IMR-90 (cell line): ENCODE results near the gene NDRG2. TPM values are rescaled to one million over a fixed set of nuclear protein-coding genes. Genes with fewer than 3 reads are reported as not detected.
A peak's percentile ranks its signal among the peaks of the same experiment; 100 is the strongest.

Source experiments
- ATAC-seq: fragments of 200-7000 bp; cut with Tn5 transposase; 2 replicates; pipeline ENCODE4 v1.9.1; 2020; ENCODE audit warnings: low read depth, mild to moderate bottlenecking, moderate library complexity
- BruUV-seq: library from RNA; stranded (reverse); fragments of 400-500 nt; replicated peaks from 2 replicates; lab custom pipeline; 2021; lab: Mats Ljungman, UMichigan
- CTCF ChIA-PET: fragments of 300-600 bp; formaldehyde crosslinking; extraction: SDS; loops from one replicate; lab custom pipeline; 2021; ENCODE audit warnings: antibody characterized with exemption; lab: Yijun Ruan, JAX
- POLR2A ChIA-PET: fragments of 300-600 bp; sonication (Branson Sonifier 250); formaldehyde crosslinking; loops from one replicate; lab custom pipeline; 2022; ENCODE audit warnings: antibody characterized with exemption; ENCODE audit not compliant: unreplicated experiment; lab: Charles Lee
- DNase-seq: peaks from one replicate; pipeline ENCODE4 v3.0.0; 2013
- H2AFZ ChIP-seq: replicated peaks from 2 replicates; pipeline ENCODE3; 2013; ENCODE audit warnings: low read length, mild to moderate bottlenecking; ENCODE audit not compliant: poor library complexity
- H2AK5ac ChIP-seq: 2 replicates; pipeline ENCODE4 v1.6.1; 2013; ENCODE audit warnings: low read depth, low read length, inconsistent platforms
- H2AK9ac ChIP-seq: replicated peaks from 2 replicates; pipeline ENCODE3; 2013; ENCODE audit warnings: mild to moderate bottlenecking, low read depth, low read length, moderate library complexity; ENCODE audit not compliant: poor library complexity
- H2BK120ac ChIP-seq: 2 replicates; pipeline ENCODE4 v1.6.1; 2013; ENCODE audit warnings: low read depth, low read length, inconsistent platforms
- H2BK15ac ChIP-seq: 3 replicates; pipeline ENCODE4 v1.6.1; 2013; ENCODE audit warnings: low read depth, low read length, inconsistent platforms
- H2BK20ac ChIP-seq: 2 replicates; pipeline ENCODE4 v1.6.1; 2013; ENCODE audit warnings: low read depth, mild to moderate bottlenecking, inconsistent platforms, low read length, moderate library complexity
- H2BK5ac ChIP-seq: 2 replicates; pipeline ENCODE4 v1.6.1; 2013; ENCODE audit warnings: mild to moderate bottlenecking, low read depth, low read length, inconsistent platforms; ENCODE audit not compliant: poor library complexity, severe bottlenecking
- H3K14ac ChIP-seq: replicated peaks from 2 replicates; pipeline ENCODE4 v1.6.1; 2013; ENCODE audit warnings: low read depth, low read length, inconsistent platforms
- H3K18ac ChIP-seq: 2 replicates; pipeline ENCODE4 v1.6.1; 2013; ENCODE audit warnings: low read depth, low read length, control low read depth
- H3K23ac ChIP-seq: 2 replicates; pipeline ENCODE4 v1.6.1; 2013; ENCODE audit warnings: low read depth, low read length, inconsistent platforms
- H3K27ac ChIP-seq: 2 replicates; pipeline ENCODE4 v1.5.1; 2013; ENCODE audit warnings: mild to moderate bottlenecking, control low read depth, low read length; ENCODE audit not compliant: insufficient read depth
- H3K27me3 ChIP-seq: 2 replicates; pipeline ENCODE4 v1.6.1; 2013; ENCODE audit warnings: low read length; ENCODE audit not compliant: control insufficient read depth, insufficient read depth
- H3K36me3 ChIP-seq: 2 replicates; pipeline ENCODE4 v1.6.1; 2013; ENCODE audit warnings: low read length, mixed read lengths; ENCODE audit not compliant: control insufficient read depth, insufficient read depth
- H3K4ac ChIP-seq: 2 replicates; pipeline ENCODE4 v1.6.1; 2013; ENCODE audit warnings: low read depth, low read length, inconsistent platforms
- H3K4me1 ChIP-seq: 2 replicates; pipeline ENCODE4 v1.6.1; 2013; ENCODE audit warnings: low read length, mixed read lengths; ENCODE audit not compliant: control insufficient read depth, insufficient read depth
- H3K4me2 ChIP-seq: 2 replicates; pipeline ENCODE4 v1.6.1; 2013; ENCODE audit warnings: low read depth, mild to moderate bottlenecking, control low read depth, low read length, moderate library complexity
- H3K4me3 ChIP-seq: 2 replicates; pipeline ENCODE4 v1.5.1; 2013; ENCODE audit warnings: low read depth, mild to moderate bottlenecking, control low read depth, low read length, moderate library complexity; ENCODE audit not compliant: insufficient read depth
- H3K56ac ChIP-seq: 2 replicates; pipeline ENCODE4 v1.6.1; 2013; ENCODE audit warnings: low read length, inconsistent platforms; ENCODE audit not compliant: insufficient read depth; ENCODE audit errors: extremely low read depth
- H3K79me1 ChIP-seq, 2 experiments: 2 replicates each; pipeline ENCODE4 v1.6.1; 2013; ENCODE audit warnings: low read length in 2 of 2, inconsistent platforms in 1 of 2, low read depth in 1 of 2
- H3K9ac ChIP-seq: 2 replicates; pipeline ENCODE4 v1.6.1; 2013; ENCODE audit warnings: low read depth, low read length, control low read depth
- H3K9me1 ChIP-seq: 2 replicates; pipeline ENCODE4 v1.6.1; 2013; ENCODE audit warnings: low read length, inconsistent platforms; ENCODE audit not compliant: insufficient read depth
- H3K9me3 ChIP-seq: 2 replicates; pipeline ENCODE4 v1.6.1; 2013; ENCODE audit warnings: low read length; ENCODE audit not compliant: control insufficient read depth, insufficient read depth
- H4K20me1 ChIP-seq: 2 replicates; pipeline ENCODE4 v1.6.1; 2013; ENCODE audit warnings: low read length, inconsistent platforms; ENCODE audit not compliant: insufficient read depth
- H4K5ac ChIP-seq: 2 replicates; pipeline ENCODE4 v1.6.1; 2013; ENCODE audit warnings: mild to moderate bottlenecking, low read depth, low read length, control low read depth
- H4K8ac ChIP-seq, 2 experiments: 2 replicates each; pipeline ENCODE4 v1.6.1; 2013; ENCODE audit warnings: low read depth in 2 of 2, low read length in 2 of 2, control low read depth in 1 of 2, inconsistent platforms in 1 of 2
- H4K91ac ChIP-seq: 2 replicates; pipeline ENCODE4 v1.6.1; 2013; ENCODE audit warnings: low read depth, low read length, inconsistent platforms; ENCODE audit not compliant: insufficient read depth
- BHLHE40 ChIP-seq: fragments of 150-350 bp; IDR thresholded peaks from 2 replicates; pipeline ENCODE4 v1.6.1; 2016; ENCODE audit warnings: mild to moderate bottlenecking, low read depth, low read length
- CEBPB ChIP-seq: IDR thresholded peaks from 2 replicates; pipeline ENCODE4 v1.6.1; 2012; ENCODE audit warnings: low read depth, low read length, improper control_type of control experiment
- RCOR1 ChIP-seq: IDR thresholded peaks from 2 replicates; pipeline ENCODE4 v1.6.1; 2012; ENCODE audit warnings: mild to moderate bottlenecking, low read length, improper control_type of control experiment; ENCODE audit not compliant: insufficient replicate concordance
- WGBS, 2 experiments: methylation state at CpG; one replicate each; pipeline versions ENCODE4 v1.1.5 to v1.1.7; 2013; ENCODE audit warnings: missing lambda C conversion rate in 2 of 2; ENCODE audit not compliant: insufficient read length in 1 of 2; ENCODE audit errors: extremely low coverage in 2 of 2; 5-methylcytosine and 5-hydroxymethylcytosine counted together
- dilution Hi-C: fragments of 300-500 bp; cut with HindIII; formaldehyde crosslinking; loops from one replicate; pipeline ENCODE4 v1.14.3; 2018; ENCODE audit warnings: low sequenced_read_pairs; ENCODE audit not compliant: unreplicated experiment
- in situ Hi-C: fragments of 300-500 bp; cut with MboI; formaldehyde crosslinking; loops from 3 replicates; pipeline ENCODE4 v1.14.3; 2019; ENCODE audit warnings: low sequenced_read_pairs, inconsistent platforms, mixed read lengths
- intact Hi-C: fragments of 100-400 bp; cut with micrococcal nuclease; formaldehyde crosslinking; loops from 2 replicates; pipeline ENCODE4 v1.10.0; 2022
- polyA plus RNA-seq, 3 experiments: library from polyadenylated mRNA; depleted of rRNA; stranded (reverse); fragments of >200 nt; gene quantifications; 2 replicates each; pipeline ENCODE4 v1.2.3, GENCODE V29; 2012; ENCODE audit warnings: low replicate concordance in 1 of 3
- total RNA-seq: library from RNA; depleted of rRNA; stranded (reverse); fragments of >200 nt; gene quantifications from 2 replicates; pipeline ENCODE4 v1.2.3, GENCODE V29; 2012

NDRG2 gene
- total and polyA plus RNA-seq, 2 of the 4 experiments (the other 2 are of a cell fraction): 0.36 to 1.5 TPM

GRCh38 chr14:21043974-21044618 is 19.2 kb upstream of the NDRG2 start:
- H2BK20ac ChIP-seq: no peak overlapping the region
- H3K4me3 ChIP-seq: no peak overlapping the region
- no peaks in the 10 kb centered on the region for H3K36me3 ChIP-seq
- H3K9me1 ChIP-seq: no peaks in the 10 kb centered on the region
- dilution Hi-C loops (no loop called here), in situ Hi-C loops (no loop called here), intact Hi-C loops (no loop called here)
- WGBS, 2 experiments: no CpG with 5 or more reads among the region's 6 CpGs
- no peak overlapping the region for H2AK9ac ChIP-seq
- no peak overlapping the region for H2BK120ac ChIP-seq
- H3K56ac ChIP-seq: no peak overlapping the region
- H3K4me1 ChIP-seq: peaks cover 3% of the 10 kb centered on the region
- H3K79me1 ChIP-seq: no peaks in the 10 kb centered on the region
- H3K9ac ChIP-seq: no peak overlapping the region
- BruUV-seq: no TSS peak
- ATAC-seq (no peak), DNase-seq (no peak)
- no peak overlapping the region for H2BK5ac ChIP-seq
- H3K27me3 ChIP-seq: peaks cover 25% of the 10 kb centered on the region
- no peak overlapping the region for H3K4me2 ChIP-seq
- no peak overlapping the region for H4K91ac ChIP-seq
- no peak overlapping the region for H3K27ac ChIP-seq
- H2AFZ ChIP-seq: no peak overlapping the region
- no peak overlapping the region for H3K4ac ChIP-seq
- H3K14ac ChIP-seq: no peak overlapping the region
- ChIA-PET CTCF (interaction anchor here (1.2 kb wide), 1 partner anchor 29 kb away, joined by 6 read pairs; no protein-coding TSS in a partner anchor), POLR2A (no interaction called here)
- H3K9me3 ChIP-seq: no peaks in the 10 kb centered on the region
- no peak overlapping the region for H2AK5ac ChIP-seq
- no peak overlapping the region for H3K23ac ChIP-seq
- no peak overlapping the region for H4K5ac ChIP-seq
- no peak for TF ChIP-seq BHLHE40
- TF ChIP-seq CEBPB: peak; percentile 85
- TF ChIP-seq RCOR1: no peak
- H2BK15ac ChIP-seq: no peak overlapping the region
- H4K8ac ChIP-seq: no peak overlapping the region
- no peaks in the 10 kb centered on the region for H4K20me1 ChIP-seq
- no peak overlapping the region for H3K18ac ChIP-seq
